SK-N-SH treated with all-trans-retinoic acid at 6 μM for 48 hours (cell line): ENCODE measurements around the gene ADPRHL1.

ENCODE experiments used
- ATAC-seq: fragments of 200-7000 bp; cut with Tn5 transposase; 3 replicates; pipeline ENCODE4 v1.9.1; 2020; ENCODE audit warnings: mild to moderate bottlenecking, moderate library complexity
- ARNTL ChIP-seq: fragments of 450-650 bp; formaldehyde crosslinking; IDR thresholded peaks from 2 replicates; pipeline ENCODE4 v1.5.0; 2020; ENCODE audit warnings: low read depth, mild to moderate bottlenecking, moderate library complexity, borderline replicate concordance
- BACH2 ChIP-seq: fragments of 250-450 bp; sonication (Bioruptor Pico); IDR thresholded peaks from 2 replicates; pipeline ENCODE4 v1.9.0; 2021; ENCODE audit warnings: mild to moderate bottlenecking, borderline replicate concordance
- CSDC2 ChIP-seq: fragments of 250-450 bp; sonication (Bioruptor Pico); IDR thresholded peaks from 2 replicates; pipeline ENCODE4 v1.5.0; 2020; ENCODE audit warnings: mild to moderate bottlenecking, moderate library complexity
- CSRNP3 ChIP-seq: fragments of 250-450 bp; sonication (Bioruptor Pico); IDR thresholded peaks from 2 replicates; pipeline ENCODE4 v1.5.1; 2021; ENCODE audit warnings: mild to moderate bottlenecking, moderate library complexity
- ESRRG ChIP-seq: fragments of 250-450 bp; sonication (Bioruptor Pico); IDR thresholded peaks from 2 replicates; pipeline ENCODE4 v1.6.1; 2021; ENCODE audit warnings: mild to moderate bottlenecking
- ISL1 ChIP-seq: fragments of 250-450 bp; sonication (Bioruptor Pico); IDR thresholded peaks from 2 replicates; pipeline ENCODE4 v2.1.2; 2022; ENCODE audit warnings: mild to moderate bottlenecking, moderate library complexity
- PPARA ChIP-seq: fragments of 250-450 bp; sonication (Bioruptor Pico); IDR thresholded peaks from 2 replicates; pipeline ENCODE4 v1.5.0; 2020; ENCODE audit warnings: mild to moderate bottlenecking, borderline replicate concordance
- RARB ChIP-seq: fragments of 250-450 bp; sonication (Bioruptor Pico); IDR thresholded peaks from 2 replicates; pipeline ENCODE4 v1.8.0; 2021; ENCODE audit warnings: mild to moderate bottlenecking, moderate library complexity
- SNAI2 ChIP-seq: fragments of 250-450 bp; sonication (Bioruptor Pico); IDR thresholded peaks from 2 replicates; pipeline ENCODE4 v1.5.0; 2020; ENCODE audit warnings: mild to moderate bottlenecking, moderate library complexity
- TCF4 ChIP-seq: fragments of 250-450 bp; sonication (Bioruptor Pico); IDR thresholded peaks from 2 replicates; pipeline ENCODE4 v1.8.0; 2021; ENCODE audit warnings: mild to moderate bottlenecking, moderate library complexity, borderline replicate concordance
- TOX ChIP-seq: fragments of 250-450 bp; sonication (Bioruptor Pico); IDR thresholded peaks from 2 replicates; pipeline ENCODE4 v1.8.0; 2021; ENCODE audit warnings: mild to moderate bottlenecking, moderate library complexity, borderline replicate concordance
- TSHZ2 ChIP-seq: fragments of 250-450 bp; sonication (Bioruptor Pico); IDR thresholded peaks from 2 replicates; pipeline ENCODE4 v1.5.0; 2020; ENCODE audit warnings: mild to moderate bottlenecking, moderate library complexity
- ZC3H10 ChIP-seq: fragments of 250-450 bp; sonication (Bioruptor Pico); IDR thresholded peaks from 2 replicates; pipeline ENCODE4 v1.5.1; 2021; ENCODE audit warnings: mild to moderate bottlenecking, moderate library complexity
- ZFP3 ChIP-seq: fragments of 250-450 bp; sonication (Bioruptor Pico); IDR thresholded peaks from 2 replicates; pipeline ENCODE4 v1.5.0; 2020; ENCODE audit warnings: mild to moderate bottlenecking, moderate library complexity
- ZFP30 ChIP-seq: fragments of 450-650 bp; formaldehyde crosslinking; IDR thresholded peaks from 2 replicates; pipeline ENCODE4 v1.5.0; 2022; ENCODE audit warnings: mild to moderate bottlenecking, moderate library complexity
- ZNF565 ChIP-seq: fragments of 450-650 bp; formaldehyde crosslinking; conservative IDR thresholded peaks from 2 replicates; pipeline ENCODE4 v1.5.0; 2020; ENCODE audit warnings: low read depth, mild to moderate bottlenecking, moderate library complexity
- ZNF70 ChIP-seq: fragments of 450-650 bp; formaldehyde crosslinking; IDR thresholded peaks from 2 replicates; pipeline ENCODE4 v1.5.0; 2020; ENCODE audit warnings: mild to moderate bottlenecking, moderate library complexity
- ZNF8 ChIP-seq: fragments of 450-650 bp; formaldehyde crosslinking; IDR thresholded peaks from 2 replicates; pipeline ENCODE4 v1.5.0; 2020; ENCODE audit warnings: mild to moderate bottlenecking, moderate library complexity
- TF ChIP-seq, protein P1 (sequence below): fragments of 250-450 bp; sonication (Bioruptor Pico); IDR thresholded peaks from 2 replicates; pipeline ENCODE4 v1.8.0; 2021; ENCODE audit warnings: low read depth, mild to moderate bottlenecking, moderate library complexity, borderline replicate concordance
- TF ChIP-seq, protein P2 (sequence below): fragments of 250-450 bp; sonication (Bioruptor Pico); IDR thresholded peaks from 2 replicates; pipeline ENCODE4 v1.5.1; 2020; ENCODE audit warnings: low read depth, mild to moderate bottlenecking, moderate library complexity

ADPRHL1 gene

GRCh38 chr13:113408562-113408961 lies 44.7 kb downstream of the ADPRHL1 start:
- no peak for ATAC-seq
- TF ChIP-seq PPARA (CRISPR knock-in tag) (no peak), ISL1 (CRISPR knock-in tag) (no peak)

DNA sequence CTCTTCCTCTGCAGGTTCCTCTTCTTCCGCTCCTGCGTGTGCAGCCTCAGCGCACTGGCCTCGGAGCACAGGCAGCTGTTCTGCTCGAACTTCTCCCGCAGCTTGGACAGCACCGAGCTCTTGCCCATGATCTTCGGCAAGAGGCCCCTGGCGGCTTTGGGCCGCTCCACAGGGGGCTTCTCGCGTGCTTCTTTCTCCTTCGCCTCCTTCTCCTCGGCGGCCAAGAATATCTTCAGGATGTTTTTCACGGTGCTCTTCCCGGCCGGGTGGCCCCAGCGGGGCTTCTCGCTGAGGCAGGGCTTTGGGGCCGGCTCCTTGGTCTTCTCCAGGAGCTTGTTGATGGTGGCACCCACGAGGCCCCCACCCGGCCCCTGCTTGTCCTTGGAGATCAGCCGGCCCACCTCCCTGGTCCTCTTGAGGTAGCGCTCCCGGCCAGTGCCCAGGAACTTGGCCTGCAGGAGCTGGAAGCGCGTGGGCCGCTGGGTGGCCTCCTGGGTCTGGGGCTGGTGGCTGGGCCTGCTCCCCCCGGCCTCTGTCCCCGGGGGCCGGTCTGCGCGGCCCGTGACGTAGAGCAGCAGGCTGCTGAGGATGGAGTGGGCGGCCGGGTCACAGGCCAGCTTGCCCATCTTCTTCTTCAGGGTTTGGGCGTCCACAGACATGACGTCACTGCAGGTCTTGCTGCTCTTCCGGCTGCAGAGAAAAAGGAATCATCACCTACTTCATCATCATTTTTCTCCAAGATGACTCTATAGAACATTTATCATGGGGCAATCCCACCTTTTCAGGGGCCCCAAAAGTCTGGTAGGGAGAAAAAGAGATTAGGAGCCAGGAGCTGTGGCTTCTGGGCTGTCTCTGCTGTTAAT lies 45.5 kb downstream of the ADPRHL1 start:
- ATAC-seq, result no peak

DNA sequence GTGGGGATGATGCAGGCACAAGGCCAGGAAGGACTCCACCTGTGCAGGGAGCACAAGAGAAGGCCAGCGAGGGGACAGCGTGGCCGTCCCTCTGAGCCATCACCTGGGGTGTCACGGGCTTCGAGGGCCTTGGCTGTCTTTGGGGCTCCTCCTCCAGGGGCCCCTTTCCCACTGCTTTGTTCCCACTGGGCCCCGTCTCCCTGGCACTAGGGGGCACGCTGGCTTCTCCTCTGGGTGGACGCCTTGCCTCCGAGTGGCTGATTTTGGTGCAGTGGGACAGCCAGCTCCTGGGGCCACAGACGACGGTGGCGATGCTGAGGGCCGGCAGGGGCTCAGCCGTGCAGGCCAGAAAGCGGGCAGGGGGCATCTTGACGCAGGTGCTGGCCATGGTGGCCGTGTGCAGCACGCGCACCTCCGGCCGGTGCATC lies 46.2 kb downstream of the ADPRHL1 start:
- no peak for ATAC-seq
- TF ChIP-seq CSDC2 (no peak), SNAI2 (CRISPR knock-in tag) (no peak), ZNF8 (CRISPR knock-in tag) (no peak), ZFP3 (no peak), ISL1 (CRISPR knock-in tag) (no peak), TCF4 (CRISPR knock-in tag) (no peak), ARNTL (no peak), ZNF70 (CRISPR knock-in tag) (no peak), ZNF565 (CRISPR knock-in tag) (no peak), TOX (no peak), ZFP30 (CRISPR knock-in tag) (no peak)
- TF ChIP-seq, protein P1, sequence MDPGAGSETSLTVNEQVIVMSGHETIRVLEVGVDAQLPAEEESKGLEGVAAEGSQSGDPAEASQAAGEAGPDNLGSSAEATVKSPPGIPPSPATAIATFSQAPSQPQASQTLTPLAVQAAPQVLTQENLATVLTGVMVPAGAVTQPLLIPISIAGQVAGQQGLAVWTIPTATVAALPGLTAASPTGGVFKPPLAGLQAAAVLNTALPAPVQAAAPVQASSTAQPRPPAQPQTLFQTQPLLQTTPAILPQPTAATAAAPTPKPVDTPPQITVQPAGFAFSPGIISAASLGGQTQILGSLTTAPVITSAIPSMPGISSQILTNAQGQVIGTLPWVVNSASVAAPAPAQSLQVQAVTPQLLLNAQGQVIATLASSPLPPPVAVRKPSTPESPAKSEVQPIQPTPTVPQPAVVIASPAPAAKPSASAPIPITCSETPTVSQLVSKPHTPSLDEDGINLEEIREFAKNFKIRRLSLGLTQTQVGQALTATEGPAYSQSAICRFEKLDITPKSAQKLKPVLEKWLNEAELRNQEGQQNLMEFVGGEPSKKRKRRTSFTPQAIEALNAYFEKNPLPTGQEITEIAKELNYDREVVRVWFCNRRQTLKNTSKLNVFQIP (CRISPR knock-in tag), result no peak
- TF ChIP-seq, protein P2, sequence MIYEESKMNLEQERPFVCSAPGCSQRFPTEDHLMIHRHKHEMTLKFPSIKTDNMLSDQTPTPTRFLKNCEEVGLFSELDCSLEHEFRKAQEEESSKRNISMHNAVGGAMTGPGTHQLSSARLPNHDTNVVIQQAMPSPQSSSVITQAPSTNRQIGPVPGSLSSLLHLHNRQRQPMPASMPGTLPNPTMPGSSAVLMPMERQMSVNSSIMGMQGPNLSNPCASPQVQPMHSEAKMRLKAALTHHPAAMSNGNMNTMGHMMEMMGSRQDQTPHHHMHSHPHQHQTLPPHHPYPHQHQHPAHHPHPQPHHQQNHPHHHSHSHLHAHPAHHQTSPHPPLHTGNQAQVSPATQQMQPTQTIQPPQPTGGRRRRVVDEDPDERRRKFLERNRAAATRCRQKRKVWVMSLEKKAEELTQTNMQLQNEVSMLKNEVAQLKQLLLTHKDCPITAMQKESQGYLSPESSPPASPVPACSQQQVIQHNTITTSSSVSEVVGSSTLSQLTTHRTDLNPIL (CRISPR knock-in tag), result no peak

More for the DNA sequence above, 45.5 kb downstream of the ADPRHL1 start:
- TF ChIP-seq ZC3H10 (CRISPR knock-in tag) (no peak), SNAI2 (CRISPR knock-in tag) (no peak), RARB (CRISPR knock-in tag) (no peak), ESRRG (CRISPR knock-in tag) (no peak), TSHZ2 (CRISPR knock-in tag) (no peak), BACH2 (CRISPR knock-in tag) (no peak), ZNF8 (CRISPR knock-in tag) (no peak), TCF4 (CRISPR knock-in tag) (no peak), PPARA (CRISPR knock-in tag) (no peak), CSRNP3 (CRISPR knock-in tag) (no peak), ZFP30 (CRISPR knock-in tag) (no peak), TOX (no peak), ZFP3 (no peak), ISL1 (CRISPR knock-in tag) (no peak)
- TF ChIP-seq, protein P1 (CRISPR knock-in tag), result no peak
- TF ChIP-seq, all 23 proteins: peak for 0
